HG03025 (cell line): ENCODE results near the gene COL4A2.
"Not testable (repeated sequence)": the region's sequence is repeated elsewhere in the genome, so short reads cannot be mapped to it uniquely, and the experiment has no call there.

Experiments used
- ATAC-seq: cut with Tn5 transposase; IDR thresholded peaks from one replicate; pipeline ENCODE4 v1.9.1; 2021; ENCODE audit warnings: mild to moderate bottlenecking, moderate library complexity; ENCODE audit not compliant: unreplicated experiment, low FRiP score

The COL4A2 gene

DNA sequence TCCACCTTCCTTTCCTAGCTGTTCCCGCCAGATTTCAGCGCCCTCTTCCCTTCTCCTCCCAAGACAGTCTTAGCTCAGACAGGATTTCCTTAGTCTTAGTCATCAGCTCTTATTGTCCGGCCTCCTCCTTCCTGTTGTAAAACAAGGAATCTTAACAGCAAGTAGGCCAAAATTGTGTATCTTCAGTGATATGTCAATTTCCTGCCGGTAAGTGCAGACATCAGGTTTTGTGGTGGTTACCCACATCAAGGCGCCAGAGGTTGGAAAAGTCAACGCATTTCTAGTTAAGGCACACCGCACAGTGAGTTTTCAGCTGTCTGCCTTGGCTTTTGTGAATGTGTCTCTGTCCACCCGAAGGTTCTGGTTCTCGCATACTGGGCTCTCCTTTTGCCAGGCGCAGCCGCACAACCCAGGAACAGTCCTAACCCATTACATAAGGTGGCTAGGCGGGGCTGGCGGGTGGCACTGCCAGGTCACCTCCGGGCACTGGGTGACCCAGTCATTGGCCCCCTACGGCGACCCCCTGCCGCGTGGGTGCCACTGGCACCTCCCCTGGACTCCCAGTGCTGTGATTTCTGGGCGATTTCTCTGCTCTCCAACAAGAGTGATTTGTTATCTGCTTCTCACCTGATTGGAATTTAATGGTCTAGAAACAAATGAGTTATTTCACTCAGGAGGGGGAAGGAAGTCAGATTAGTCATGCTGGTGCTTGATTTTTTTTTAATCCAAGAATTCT lies 12.9 kb downstream of the COL4A2 start:
- ATAC-seq, result no peak

DNA sequence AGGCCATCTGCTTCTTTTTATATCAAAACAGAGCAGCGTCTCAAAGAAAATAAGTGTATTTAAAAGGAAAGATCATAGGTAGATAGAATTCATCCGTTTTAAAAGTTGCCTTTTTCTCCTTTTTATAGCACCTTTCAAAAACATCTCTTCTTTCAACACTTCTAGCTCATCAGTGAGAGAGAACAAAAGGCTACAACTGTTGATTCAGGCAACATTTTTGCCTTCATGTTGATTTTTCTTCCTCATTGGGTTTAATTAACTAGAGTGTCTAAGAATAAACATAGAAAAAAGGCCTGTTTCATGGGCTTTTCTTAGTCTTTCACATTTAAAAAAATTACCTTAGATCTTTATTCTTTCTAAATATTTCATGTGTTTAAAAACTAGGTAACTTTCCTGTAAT lies 13.6 kb downstream of the COL4A2 start:
- no peak for ATAC-seq

DNA sequence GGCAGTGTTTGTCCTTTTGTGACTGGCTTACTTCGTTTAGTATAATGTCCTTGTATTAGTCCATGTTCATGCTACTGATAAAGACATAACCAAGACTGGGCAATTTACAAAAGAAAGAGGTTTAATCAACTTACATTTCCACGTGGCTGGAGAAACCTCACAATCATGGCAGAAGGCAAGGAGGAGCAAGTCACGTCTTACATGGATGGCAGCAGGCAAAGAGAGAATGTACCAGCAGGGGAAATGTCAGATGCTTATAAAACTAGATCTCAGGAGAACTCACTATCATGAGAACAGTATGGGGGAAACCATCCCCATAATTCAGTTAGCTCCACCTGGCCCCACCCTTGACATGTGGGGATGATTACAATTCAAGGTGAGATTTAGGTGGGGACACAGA lies 14.5 kb downstream of the COL4A2 start:
- ATAC-seq, result not testable (repeated sequence)

DNA sequence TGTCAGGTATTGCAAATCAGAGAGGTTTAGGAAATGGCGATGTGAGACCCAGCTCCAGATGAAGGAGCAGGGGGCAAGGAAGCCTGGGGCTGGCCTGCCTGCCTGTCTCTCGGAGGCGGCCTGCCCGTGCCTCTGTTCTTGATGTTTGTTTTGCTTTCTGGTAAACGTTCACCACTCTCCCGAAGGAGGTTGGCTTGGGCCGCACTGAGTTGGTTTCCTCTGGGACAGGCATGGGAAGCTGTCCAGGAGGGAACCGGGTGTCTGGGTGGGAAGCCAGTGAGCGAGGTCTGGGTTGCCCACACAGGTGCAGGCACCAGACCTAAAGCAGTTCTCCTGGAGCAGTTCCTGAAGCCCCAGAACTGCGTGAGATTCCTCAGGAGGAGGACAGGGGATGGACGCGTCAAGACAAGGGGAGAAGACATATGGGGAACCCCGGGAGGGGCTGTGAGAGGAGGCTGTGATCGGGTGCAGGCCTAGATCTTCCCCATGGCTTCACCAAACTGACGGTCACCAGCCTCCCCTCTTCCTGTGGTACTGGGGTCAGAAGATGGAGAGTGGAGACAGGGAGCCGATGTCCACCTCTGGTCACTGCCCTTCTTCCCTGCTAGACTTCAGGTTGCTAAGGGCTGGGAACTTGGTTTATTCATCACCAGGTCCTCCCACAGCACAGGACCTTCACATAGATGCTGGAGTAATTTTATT lies 15.2 kb downstream of the COL4A2 start:
- no peak for ATAC-seq

DNA sequence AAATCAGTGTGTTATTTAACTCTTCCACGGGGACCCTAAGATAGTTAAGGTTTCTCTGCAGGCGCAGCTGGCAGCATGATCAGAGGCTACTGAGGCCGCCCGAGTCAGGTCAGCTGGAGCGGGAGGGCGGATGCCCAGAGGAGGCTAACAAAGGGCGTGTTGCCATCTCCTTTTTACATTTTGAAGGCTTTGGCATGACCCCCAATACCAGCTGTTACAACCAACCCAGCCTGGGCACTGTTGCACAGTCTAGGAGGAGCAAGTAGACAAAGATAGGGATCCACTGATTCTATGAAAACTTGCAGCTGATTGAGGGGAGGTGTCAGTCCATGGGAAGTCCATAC lies 15.7 kb downstream of the COL4A2 start:
- ATAC-seq, result no peak

DNA sequence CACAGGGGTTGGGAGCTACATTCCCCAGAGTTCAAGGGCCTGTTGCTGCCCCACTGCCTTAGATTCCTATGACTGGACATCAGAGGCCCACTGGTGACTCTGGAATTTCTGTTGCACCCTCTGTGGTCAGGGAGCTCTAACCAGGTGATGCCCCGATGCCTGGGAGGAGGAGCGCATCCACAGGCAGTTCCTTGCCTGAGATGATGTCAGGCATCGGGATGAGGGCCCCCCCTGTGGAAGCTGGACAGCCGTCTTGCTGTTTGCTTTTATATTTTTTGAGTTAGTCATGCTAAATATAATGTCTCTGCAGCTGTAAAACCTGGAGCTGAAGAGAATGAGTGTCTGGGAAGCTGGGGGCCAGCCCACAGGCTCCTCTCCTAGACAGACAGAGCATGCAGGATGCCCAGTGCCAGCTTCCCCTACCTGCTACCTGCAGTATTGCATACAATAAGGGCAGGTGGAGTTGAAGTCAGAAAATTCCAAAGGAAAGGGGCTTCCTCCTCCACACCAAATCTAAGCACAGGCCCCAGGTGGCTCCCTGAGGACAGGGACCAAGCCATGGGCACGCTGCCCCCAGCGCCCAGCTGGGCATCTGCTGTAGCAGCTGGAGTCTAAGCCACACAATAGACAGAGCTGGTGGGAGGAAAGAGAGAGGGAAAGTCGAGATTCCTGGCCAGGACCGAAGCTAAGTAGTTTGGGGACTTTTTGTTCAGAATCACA lies 16.2 kb downstream of the COL4A2 start:
- ATAC-seq, result no peak

DNA sequence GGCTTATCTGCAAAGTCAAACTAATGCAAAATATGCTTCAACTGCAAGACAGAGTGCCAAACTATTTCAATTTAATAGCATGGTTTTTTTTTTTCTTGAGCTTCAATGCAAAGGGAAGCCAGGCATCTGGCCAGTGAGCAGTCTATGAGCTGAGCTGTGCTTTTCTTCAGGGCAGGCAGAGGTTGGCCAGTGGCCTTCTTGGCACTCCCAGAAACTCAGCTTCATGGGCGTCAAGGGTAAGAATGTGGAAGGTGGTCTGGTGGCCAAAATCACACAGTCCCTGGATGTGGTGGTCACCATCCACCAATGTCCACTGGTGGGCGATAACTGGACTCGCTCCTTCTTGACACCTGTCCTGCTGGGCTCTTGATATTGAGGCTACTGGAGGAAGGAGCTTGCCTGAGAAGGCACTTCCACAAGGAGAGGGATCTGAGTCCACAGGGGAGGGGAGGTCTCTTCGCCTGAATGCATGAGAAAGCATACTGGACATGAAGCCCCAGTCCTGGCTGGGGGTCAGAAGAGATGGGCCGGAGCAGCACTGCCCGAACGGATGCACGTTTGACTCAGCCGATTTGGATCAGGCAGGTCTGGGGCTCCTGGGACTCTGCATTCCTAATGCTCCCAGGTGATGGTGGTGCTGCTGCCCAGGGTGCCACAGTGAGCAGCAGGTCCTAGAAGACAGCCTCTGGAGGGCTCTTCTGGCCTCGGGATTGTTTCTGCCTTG lies 17.1 kb downstream of the COL4A2 start:
- ATAC-seq, result no peak

DNA sequence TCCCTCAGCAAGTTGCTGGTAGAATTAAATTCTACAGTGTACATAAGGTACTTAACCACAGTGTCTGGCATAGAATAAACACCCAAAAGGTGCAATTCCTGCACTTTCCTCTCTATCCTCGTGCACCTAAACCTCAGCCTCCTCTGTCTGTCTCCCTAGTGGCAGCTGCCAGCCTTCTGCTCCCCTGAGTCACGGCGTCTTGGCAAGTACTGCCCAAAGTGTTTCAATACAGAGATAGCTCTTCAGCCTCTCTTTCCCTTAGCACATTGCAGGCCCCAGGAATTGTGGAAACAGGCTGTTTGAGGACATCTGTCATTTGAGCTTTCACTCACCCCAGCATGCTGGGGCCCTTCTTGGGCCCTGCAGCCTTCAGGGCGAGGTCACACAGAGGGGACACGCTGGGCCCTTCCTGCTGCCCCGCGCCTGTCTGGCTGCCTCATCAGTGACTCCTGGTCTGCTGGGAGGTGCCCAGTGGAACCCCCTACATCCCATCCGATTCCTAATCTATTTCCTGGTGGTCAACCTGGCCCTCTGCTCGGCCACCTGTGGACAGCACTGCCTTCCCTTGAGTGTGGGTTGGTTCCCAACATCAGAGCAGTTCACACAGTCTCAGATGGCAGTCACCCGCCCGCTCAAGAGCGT lies 19.3 kb downstream of the COL4A2 start:
- ATAC-seq, result no peak

DNA sequence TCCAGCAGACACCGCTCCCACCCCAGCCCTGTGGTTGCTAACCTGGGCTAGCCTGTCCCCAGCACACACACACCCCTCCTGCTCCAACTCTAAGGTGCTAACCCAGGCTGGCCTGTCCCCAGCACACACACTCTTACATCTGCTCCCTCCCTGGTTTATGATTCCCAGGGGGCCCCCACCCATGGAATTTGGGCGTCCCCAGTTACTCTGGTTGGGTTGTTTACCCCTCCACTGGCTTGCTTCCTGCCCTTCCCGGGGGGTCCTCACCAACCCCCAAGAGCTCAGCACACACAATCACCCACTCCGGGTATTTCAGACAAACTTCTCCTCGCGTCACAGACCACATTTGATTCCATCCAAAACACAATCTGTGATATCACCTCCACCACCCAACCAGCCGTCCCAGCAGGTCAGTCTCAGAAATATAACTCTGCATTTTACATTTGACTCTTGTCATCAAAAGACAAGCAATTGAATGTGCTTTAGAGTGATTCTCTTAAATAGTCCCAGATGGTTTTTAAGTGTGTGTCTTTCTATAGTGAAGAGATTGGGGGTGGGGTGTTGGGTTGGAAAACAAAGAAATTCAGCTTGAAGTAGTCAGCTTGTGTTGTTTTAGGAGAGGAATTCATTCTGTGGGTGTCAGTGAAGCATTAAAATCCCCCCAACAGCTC lies 20.1 kb downstream of the COL4A2 start:
- ATAC-seq, result no peak

DNA sequence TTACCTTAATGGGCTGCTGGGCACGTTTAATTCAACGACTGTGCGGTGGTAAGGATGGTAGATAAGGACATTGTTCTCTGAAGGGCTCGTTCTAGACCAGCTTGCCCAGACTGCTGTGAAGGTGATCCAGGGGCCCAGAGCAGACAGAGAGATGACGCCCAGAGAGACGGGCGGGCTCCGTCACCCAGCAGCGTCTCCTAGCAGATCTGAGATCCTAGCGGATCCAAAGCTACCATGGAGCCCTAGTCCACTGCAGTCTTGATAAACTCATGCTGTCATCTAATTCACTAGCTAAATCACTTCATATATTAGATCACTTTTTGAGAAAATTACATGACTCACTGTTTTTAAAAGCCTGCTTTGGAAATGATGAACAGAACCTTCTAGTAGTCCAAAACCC lies 21.5 kb downstream of the COL4A2 start:
- ATAC-seq, result no peak

DNA sequence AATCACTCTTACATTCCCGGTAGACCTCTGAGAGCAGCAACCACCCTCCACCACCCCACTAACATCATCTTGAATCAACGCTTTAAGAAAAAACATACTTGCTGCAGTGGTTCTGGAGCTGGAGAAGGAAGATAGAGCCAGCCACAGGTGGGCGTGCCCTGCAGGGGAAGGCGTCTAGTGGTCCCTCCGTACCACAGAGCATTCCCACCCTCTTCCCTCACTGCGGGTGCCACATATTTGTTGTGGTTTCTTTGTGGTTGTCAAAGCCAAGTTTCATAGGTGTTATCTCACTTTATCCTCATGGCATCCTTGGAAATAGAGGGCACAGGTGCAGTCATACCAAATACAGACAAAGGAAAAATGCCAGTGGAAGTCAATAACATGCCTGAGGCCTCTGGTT lies 22.2 kb downstream of the COL4A2 start:
- no peak for ATAC-seq

DNA sequence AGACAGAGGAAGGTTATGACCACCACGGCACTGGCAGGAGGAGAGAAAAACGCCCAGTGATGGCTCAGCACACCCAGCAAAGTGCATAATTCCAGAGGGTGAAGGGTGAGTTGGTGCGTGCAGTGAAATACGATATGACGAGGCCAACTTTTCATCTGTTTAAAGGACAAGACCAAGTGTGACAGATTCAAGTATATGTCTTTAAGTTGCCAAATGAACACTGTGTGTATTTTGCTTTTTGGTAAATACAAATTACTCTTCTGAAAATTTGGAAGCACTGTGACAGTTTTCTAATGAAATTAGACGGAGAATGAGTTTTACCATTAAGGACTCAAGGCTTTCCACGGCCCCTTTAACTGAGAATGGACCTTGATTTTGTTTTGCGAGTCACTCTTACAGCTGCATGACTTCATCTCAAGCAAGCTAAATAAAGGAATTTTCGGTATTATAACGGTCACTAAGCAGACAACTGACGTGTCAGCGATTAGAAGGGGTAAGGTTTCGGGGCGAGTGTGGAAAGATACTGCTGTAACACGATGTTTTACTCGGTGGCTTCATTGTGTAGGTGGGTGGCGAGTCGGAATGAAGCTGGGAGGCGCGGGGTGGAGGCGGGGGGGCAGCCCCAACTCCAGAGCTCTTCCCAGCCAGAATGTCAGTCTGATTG lies 22.8 kb downstream of the COL4A2 start:
- ATAC-seq, result no peak

DNA sequence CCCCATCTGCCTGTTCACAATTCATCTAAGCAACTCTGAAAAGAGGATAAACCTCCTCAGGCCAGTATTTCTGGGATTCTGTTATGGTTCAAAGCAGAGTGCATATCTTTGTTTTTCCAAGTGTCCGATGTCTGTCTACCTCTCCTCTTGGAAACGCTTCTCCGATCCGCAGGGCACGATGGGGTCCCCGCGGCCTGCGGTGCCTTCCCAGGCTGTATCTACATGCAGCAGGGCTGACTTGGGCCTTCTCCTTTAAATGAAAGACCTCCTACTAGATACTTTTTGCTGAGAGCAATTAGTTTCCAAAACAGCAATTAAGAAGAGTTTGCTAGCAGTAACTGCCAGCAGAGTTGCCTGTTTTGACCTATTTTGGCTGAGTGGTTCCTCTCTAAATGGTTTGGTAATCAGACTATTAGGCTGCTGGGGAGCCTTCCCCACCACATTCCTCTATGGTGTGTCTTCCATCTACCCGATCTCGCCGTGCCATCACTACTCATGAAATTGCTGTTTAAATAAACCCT lies 23.5 kb downstream of the COL4A2 start:
- no peak for ATAC-seq

DNA sequence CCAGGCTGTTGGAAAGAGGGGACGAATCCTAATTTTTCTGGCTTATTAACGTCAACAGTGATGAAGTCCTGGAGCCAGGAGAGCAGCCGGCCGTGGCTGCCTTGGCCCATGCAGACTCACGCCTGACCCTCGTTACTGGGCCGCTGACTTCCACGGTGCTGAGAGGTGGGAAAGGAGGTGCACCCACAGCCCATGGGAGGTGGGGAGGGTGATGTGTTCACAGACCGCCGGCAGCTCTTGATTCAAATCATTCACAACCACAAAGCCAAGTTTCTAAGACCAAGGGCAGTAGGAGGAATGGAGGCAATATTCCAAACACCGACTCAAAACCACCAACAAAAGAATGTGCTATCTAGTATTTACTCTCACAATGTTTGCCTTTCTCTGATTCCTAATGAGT lies 24.3 kb downstream of the COL4A2 start:
- ATAC-seq, result no peak

DNA sequence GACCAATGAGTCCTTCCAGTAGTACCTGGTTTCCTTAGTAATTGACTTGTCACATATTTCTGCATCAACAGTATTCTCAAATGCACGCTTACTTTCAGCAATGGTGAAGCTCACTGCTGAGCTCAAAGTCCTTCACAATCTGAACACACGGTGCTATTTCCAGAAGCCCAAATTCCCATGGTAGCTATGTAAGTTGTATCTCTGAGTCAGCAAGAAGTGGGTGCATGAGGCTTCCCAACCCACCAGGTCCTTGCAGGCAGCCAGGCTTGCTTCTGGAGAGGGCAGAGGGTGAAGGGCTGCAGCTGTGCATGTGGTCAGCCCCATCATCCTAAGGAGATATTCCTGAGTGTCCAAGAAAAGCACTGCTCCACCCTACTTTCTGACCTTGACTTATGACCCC lies 25.7 kb downstream of the COL4A2 start:
- ATAC-seq, result no peak

DNA sequence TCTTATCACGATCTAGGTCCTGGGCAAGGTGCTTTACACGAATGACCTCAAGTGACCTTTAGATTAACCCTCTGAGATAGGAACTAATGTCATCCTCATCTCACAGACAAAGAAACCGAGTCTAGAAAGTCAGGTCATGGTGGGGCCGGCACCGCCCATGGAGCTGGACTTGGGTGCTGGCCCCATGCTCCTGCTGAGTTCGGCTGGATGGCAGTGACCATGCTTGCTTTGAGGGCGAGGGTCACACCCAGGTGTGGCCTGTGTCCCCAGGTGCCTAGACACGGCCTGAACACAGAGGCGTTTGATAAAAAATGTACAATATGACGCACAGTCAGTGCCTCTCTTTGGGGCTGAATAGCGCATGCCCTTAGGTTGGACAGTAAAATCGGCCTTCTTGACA lies 26.8 kb downstream of the COL4A2 start:
- ATAC-seq, result no peak

DNA sequence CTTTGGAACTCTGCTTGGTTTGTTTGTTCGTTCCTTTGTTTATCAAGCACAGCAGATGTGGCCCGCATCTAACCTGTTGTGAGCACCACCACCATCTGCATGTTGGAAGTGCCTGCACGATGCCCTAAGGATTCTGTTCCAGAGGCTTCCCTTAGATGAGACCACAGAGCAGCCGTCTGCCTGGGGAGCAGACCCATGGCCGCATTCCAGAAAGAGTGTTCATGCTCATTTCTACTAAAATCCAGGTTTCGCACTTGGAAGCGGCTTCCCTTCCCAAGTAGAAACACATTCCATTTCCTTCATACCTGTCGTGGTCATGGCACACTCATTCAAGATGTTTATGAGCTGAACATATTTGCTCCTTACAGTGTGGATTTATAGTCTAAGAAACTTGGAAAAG lies 27.2 kb downstream of the COL4A2 start:
- ATAC-seq, result no peak

DNA sequence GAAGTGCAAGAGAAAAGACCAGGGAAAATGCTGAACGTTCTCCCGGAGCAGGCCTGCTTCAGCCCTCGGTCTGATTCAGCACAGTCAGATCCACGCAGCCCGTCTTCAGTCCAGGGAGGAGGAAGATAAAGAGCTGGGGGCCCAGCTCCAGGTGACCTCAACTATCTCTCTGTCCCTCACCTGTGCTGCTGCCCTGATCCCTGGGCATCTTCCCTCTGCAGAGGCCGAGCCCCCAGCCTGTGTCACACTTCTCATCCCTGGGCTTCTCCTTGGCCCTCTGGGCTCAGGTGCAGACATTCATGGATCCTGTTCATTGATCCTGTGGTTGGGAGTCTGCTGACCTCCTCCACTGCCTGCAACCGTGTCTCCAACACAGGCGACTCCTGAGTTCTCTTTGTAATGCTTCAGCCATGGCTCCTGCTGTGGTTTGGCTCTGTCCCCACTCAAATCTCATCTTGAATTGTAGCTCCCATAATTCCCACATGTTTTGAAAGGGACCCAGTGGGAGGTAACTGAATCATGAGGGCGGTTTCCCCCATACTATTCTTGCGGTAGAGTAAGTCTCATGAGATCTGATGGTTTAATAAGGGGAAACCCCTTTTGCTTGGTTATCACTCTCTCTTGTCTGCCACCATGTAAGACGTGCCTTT lies 27.9 kb downstream of the COL4A2 start:
- ATAC-seq, result no peak

DNA sequence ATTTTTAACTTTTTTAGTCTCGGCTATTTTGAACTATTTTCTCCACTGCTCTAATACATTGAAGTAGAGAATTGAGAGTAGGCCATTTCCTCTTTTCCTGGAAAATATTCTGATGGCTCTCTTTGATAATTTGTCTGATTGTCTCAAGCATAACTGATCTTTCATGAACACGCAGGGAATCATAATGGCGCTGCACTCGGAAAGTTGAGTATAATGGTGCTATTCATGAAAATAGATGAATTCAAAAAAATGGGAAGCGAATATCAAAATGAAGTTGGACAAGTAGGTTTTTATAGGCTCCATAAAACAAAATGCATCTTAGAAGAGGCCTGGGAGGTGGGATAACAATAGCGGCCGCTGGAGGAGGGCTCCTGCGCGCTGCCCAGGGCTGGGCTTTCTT lies 29.0 kb downstream of the COL4A2 start:
- ATAC-seq, result no peak
